GM13977 (cell line): ENCODE measurements around the gene TIMM44.
A peak's percentile ranks its signal among the peaks of the same experiment; 100 is the strongest.

Source experiments
- DNase-seq: peaks from one replicate; pipeline ENCODE4 v3.0.0; 2012; ENCODE audit warnings: low spot score
- in situ Hi-C: fragments of 300-500 bp; cut with MboI; formaldehyde crosslinking; loops from one replicate; pipeline ENCODE4 v1.12.0; 2022; ENCODE audit warnings: low sequenced_read_pairs, low pct_unique_long_range_greater_than_20kb, mixed read lengths, inconsistent platforms; ENCODE audit not compliant: unreplicated experiment
- TF ChIP-seq, protein P1 (sequence below): IDR thresholded peaks from 2 replicates; pipeline ENCODE4 v1.5.1; 2012; ENCODE audit warnings: mild to moderate bottlenecking, control low read depth; ENCODE audit not compliant: insufficient read depth; ENCODE audit errors: extremely low read depth, missing control alignments

The TIMM44 gene

DNA sequence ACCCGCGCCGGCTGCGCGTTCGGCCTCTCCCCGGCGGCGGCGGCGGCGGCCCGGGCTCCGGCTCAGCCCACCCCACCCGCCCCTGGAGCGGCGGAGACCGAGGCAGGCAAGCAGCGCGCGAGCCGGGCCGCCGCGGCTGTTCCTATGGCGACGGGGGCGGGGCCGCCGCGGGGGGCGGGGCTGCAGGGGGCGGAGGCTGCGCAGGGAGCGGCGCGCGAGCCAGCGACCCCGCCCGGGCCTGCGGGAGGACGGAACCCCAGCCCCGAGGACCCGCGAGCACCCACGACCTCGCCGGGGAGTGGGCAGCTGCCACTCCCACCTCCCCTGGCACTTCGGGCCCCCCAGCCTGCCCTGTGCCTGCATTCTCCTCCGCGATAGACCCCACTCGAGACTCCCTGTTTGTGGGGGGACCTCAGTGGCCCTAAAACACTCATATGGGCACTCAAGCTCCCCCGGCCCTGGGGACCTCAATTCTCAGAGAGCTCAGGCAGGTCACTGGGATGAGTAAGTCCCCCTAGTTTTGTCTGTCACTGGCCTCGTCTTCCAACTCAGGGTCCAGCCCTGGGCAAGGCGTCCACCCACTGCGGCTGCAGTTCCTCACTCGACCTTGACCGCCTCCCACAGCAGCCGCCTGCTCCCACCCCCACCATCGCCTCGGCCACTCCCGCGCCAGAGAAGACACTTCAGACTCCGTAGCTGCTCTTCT is 17.3 kb downstream of the TIMM44 start, which contains the start of gene CTXN1:
TSS of gene CTXN1 (minus strand) at position 115 of the 706 bp plus-strand sequence. CDS start 597 bp downstream, outside the sequence.
- in situ Hi-C loops = no loop called here
- TF ChIP-seq, protein P1, sequence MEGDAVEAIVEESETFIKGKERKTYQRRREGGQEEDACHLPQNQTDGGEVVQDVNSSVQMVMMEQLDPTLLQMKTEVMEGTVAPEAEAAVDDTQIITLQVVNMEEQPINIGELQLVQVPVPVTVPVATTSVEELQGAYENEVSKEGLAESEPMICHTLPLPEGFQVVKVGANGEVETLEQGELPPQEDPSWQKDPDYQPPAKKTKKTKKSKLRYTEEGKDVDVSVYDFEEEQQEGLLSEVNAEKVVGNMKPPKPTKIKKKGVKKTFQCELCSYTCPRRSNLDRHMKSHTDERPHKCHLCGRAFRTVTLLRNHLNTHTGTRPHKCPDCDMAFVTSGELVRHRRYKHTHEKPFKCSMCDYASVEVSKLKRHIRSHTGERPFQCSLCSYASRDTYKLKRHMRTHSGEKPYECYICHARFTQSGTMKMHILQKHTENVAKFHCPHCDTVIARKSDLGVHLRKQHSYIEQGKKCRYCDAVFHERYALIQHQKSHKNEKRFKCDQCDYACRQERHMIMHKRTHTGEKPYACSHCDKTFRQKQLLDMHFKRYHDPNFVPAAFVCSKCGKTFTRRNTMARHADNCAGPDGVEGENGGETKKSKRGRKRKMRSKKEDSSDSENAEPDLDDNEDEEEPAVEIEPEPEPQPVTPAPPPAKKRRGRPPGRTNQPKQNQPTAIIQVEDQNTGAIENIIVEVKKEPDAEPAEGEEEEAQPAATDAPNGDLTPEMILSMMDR = no peak
- peak; percentile 97 for DNase-seq

GRCh38 chr19:7925171-7925851 is 18.2 kb downstream of the TIMM44 start:
- in situ Hi-C loops = no loop called here
- TF ChIP-seq, protein P1 = peak; percentile 98
- peak; percentile 95 for DNase-seq

- in situ Hi-C loops = no loop called here
- TF ChIP-seq, protein P1 = no peak
These were observed 18.8 kb downstream of the TIMM44 start for GRCh38 chr19:7924651-7925170.

GRCh38 chr19:7924241-7924640 is 19.2 kb downstream of the TIMM44 start:
- DNase-seq = no peak
- in situ Hi-C loops = no loop called here
- TF ChIP-seq, protein P1 = no peak

More at GRCh38 chr19:7924651-7925170, 18.8 kb downstream of the TIMM44 start:
- DNase-seq = no peak

GRCh38 chr19:7923295-7924191 is 19.9 kb downstream of the TIMM44 start:
- in situ Hi-C loops = no loop called here
- TF ChIP-seq, protein P1 = no peak
- DNase-seq = no peak

DNA sequence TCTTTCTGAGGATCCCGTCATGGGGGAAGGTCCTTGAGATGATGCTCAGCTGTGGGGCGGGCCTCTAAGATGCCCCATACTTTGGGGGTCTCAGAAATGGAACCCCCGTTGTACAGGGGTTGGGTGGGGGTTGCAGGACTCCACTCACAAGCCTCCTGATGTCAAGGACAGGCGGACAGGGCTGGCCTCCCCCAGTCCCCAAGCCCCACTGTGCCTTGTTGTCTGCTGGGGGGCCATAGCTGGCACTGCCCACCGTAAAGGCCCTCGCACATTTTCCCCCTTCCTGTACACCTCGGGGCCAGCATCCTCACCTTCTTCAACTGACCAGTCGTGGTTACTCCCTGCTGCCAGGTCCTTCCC is 20.6 kb downstream of the TIMM44 start:
- TF ChIP-seq, protein P1 = no peak
- in situ Hi-C loops = no loop called here
- DNase-seq = no peak
